Measurements from ENCODE around the gene ENTPD1. TPM values are rescaled to one million over a fixed set of nuclear protein-coding genes. Genes with fewer than 3 reads are reported as not detected.

ENTPD1 gene
- total RNA-seq, 1 donor from 2014 or later: 1.6 TPM

GRCh38 chr10:95759233-95759826, 3.4 kb downstream of the ENTPD1 start:
- H3K9me3 ChIP-seq (ENCODE audit: low read depth): no peaks in the 10 kb centered on the region
- no peaks in the 10 kb centered on the region for H4K20me1 ChIP-seq (ENCODE audit: low read depth)
- H3K9ac ChIP-seq: no peak overlapping the region
- Mint-ChIP-seq H3K36me3 (no peaks in the 10 kb centered on the region), H3K4me1 (peaks cover 21% of the 10 kb centered on the region), H3K4me3 (no peak overlapping the region), H3K27me3 (ENCODE audit: insufficient read depth, low read depth) (peaks cover 11% of the 10 kb centered on the region), H3K9me3 (no peaks in the 10 kb centered on the region), H3K27ac (no peak overlapping the region)
- no peak overlapping the region for H2AFZ ChIP-seq (replicated peaks)
- H3K4me2 ChIP-seq: no peak overlapping the region
- H3K27ac ChIP-seq: no peak overlapping the region
- TF ChIP-seq CTCF (IDR thresholded peaks at IDR 0.05) (no peak), EZH2phosphoT487 (IDR thresholded peaks at IDR 0.05) (no peak)
- no peak for DNase-seq (ENCODE audit: low spot score)
- H3K4me3 ChIP-seq: no peak overlapping the region
- no peaks in the 10 kb centered on the region for H3F3A ChIP-seq (ENCODE audit: low read depth)
- peaks cover 8% of the 10 kb centered on the region for H3K4me1 ChIP-seq
- no peaks in the 10 kb centered on the region for H3K36me3 ChIP-seq
- peaks cover 8% of the 10 kb centered on the region for H3K27me3 ChIP-seq
- H3K79me2 ChIP-seq (ENCODE audit: low read depth): no peaks in the 10 kb centered on the region

- H3K9me3 ChIP-seq (ENCODE audit: low read depth): no peaks in the 10 kb centered on the region
- H3K27ac ChIP-seq: no peak overlapping the region
- Mint-ChIP-seq H3K36me3 (no peaks in the 10 kb centered on the region), H3K27me3 (ENCODE audit: insufficient read depth, low read depth) (peaks cover 9% of the 10 kb centered on the region), H3K9me3 (peaks cover 2% of the 10 kb centered on the region), H3K4me3 (no peak overlapping the region), H3K27ac (no peak overlapping the region), H3K4me1 (peaks cover 4% of the 10 kb centered on the region)
- H4K20me1 ChIP-seq (ENCODE audit: low read depth): no peaks in the 10 kb centered on the region
- no peak for DNase-seq (ENCODE audit: low spot score)
- H3F3A ChIP-seq (ENCODE audit: low read depth): no peaks in the 10 kb centered on the region
- no peak overlapping the region for H3K9ac ChIP-seq
- H3K4me1 ChIP-seq: no peaks in the 10 kb centered on the region
- no peak overlapping the region for H3K4me2 ChIP-seq
- H3K27me3 ChIP-seq: no peaks in the 10 kb centered on the region
- TF ChIP-seq EZH2phosphoT487 (IDR thresholded peaks at IDR 0.05): no peak
- no peak for TF ChIP-seq EZH2 (IDR thresholded peaks at IDR 0.05)
- TF ChIP-seq CTCF (IDR thresholded peaks at IDR 0.05): no peak
- no peaks in the 10 kb centered on the region for H3K79me2 ChIP-seq (ENCODE audit: low read depth)
- H3K4me3 ChIP-seq: no peak overlapping the region
- H3K36me3 ChIP-seq: no peaks in the 10 kb centered on the region
- H2AFZ ChIP-seq (replicated peaks): peak overlapping the region; percentile 12
These were observed 6.1 kb downstream of the ENTPD1 start for GRCh38 chr10:95761939-95762492.

- Mint-ChIP-seq H3K4me1 (no peaks in the 10 kb centered on the region), H3K9me3 (peaks cover 5% of the 10 kb centered on the region), H3K36me3 (no peaks in the 10 kb centered on the region), H3K4me3 (no peak overlapping the region), H3K27ac (no peak overlapping the region), H3K27me3 (ENCODE audit: insufficient read depth, low read depth) (peaks cover 3% of the 10 kb centered on the region)
- H3F3A ChIP-seq (ENCODE audit: low read depth): no peaks in the 10 kb centered on the region
- DNase-seq (ENCODE audit: low spot score): no peak
- H3K9me3 ChIP-seq (ENCODE audit: low read depth): no peaks in the 10 kb centered on the region
- peaks cover 6% of the 10 kb centered on the region for H3K4me1 ChIP-seq
- no peaks in the 10 kb centered on the region for H4K20me1 ChIP-seq (ENCODE audit: low read depth)
- no peaks in the 10 kb centered on the region for H3K36me3 ChIP-seq
- no peak overlapping the region for H3K4me3 ChIP-seq
- no peak for TF ChIP-seq EZH2 (IDR thresholded peaks at IDR 0.05)
- no peak for TF ChIP-seq CTCF (IDR thresholded peaks at IDR 0.05)
- no peak for TF ChIP-seq EZH2phosphoT487 (IDR thresholded peaks at IDR 0.05)
- no peak overlapping the region for H2AFZ ChIP-seq (replicated peaks)
- H3K79me2 ChIP-seq (ENCODE audit: low read depth): no peaks in the 10 kb centered on the region
- no peak overlapping the region for H3K4me2 ChIP-seq
- H3K27me3 ChIP-seq: no peaks in the 10 kb centered on the region
- no peak overlapping the region for H3K27ac ChIP-seq
- H3K9ac ChIP-seq: no peak overlapping the region
These were observed 12.1 kb downstream of the ENTPD1 start for GRCh38 chr10:95767884-95768556.

All from neural progenitor cell (in vitro differentiated cells).